ENCODE data around the gene HS3ST4.
"Not testable (repeated sequence)": the region's sequence is repeated elsewhere in the genome, so short reads cannot be mapped to it uniquely, and the experiment has no call there.

The HS3ST4 gene

GRCh38 chr16:25730396-25730795, 38.6 kb downstream of the HS3ST4 start:
- no peak for DNase-seq (ENCODE audit: low read depth)

DNA sequence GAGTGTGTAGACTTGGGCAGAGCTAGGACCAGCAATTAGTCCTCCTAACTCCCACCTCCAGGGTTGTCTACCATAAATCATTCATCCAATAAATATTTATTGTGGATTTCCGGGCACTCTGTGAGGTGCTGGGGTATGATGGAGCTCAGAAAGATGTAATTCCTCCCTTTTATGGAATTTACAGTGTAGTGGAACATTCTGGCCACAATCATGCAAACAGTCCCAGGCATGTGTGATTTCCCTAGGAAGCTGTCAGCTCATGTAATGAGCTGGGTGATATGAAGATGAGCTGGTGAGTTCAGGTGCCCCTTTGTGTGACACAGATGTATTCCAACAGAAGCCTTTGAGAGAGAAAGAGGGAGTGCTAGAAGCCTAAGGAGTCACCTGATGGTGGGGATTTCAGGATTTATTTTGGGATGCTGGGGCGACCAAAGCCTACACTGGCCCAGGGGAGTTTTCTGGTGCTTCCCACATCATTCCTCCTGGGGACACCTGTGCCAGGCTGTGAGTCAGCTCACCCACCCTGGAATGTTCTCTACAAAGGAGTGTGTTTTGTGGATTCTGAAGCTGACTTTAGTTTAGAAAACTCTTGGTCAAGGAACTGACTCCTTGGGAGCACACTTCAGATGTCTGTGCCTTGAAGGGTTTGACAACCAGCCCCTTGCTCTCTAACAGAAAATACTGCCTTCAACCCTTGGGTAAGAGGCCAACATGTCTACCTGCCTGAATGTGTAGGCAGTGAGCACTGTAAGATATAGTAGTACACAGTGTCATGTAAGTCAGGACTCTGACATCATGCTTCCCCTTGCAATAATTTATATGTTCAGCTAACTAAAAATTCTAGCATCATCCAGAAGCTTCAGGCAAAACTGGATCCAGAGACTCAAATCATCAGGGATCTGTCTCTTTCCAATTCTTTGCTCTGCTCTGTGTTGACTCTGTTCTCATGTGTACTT, 42.9 kb downstream of the HS3ST4 start:
- DNase-seq (ENCODE audit: low read depth), result no peak

GRCh38 chr16:25735645-25736044, 43.9 kb downstream of the HS3ST4 start:
- no peak for DNase-seq (ENCODE audit: low read depth)

DNA sequence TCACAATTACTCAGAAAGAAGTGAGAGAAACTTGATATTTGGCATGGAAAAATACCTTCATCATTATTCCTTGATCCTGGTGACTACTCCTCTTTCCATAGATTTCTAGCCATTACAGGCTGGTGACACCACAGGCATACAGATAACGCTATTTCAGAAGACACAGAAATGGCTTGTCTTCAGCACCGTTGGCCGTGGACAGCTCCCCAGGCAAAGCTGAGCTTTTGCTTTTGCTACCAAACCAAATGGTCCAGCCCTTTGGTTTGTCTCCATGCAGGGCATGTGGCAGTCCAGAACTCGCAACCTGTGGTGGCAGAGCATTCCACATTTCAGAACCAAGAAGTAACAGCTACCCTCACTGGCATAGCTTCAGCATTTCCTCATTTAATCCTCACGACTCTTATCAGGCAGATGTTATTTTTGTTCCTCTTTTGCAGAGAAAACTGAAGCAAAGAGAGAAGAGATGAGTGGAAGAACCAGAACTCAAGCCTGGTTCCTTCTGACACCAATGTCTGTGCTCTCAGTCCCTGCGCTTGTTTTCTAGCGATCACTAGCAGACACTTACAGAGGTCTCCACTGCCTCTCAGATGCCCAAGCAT, 55.5 kb downstream of the HS3ST4 start:
- DNase-seq (ENCODE audit: low read depth), result no peak

DNA sequence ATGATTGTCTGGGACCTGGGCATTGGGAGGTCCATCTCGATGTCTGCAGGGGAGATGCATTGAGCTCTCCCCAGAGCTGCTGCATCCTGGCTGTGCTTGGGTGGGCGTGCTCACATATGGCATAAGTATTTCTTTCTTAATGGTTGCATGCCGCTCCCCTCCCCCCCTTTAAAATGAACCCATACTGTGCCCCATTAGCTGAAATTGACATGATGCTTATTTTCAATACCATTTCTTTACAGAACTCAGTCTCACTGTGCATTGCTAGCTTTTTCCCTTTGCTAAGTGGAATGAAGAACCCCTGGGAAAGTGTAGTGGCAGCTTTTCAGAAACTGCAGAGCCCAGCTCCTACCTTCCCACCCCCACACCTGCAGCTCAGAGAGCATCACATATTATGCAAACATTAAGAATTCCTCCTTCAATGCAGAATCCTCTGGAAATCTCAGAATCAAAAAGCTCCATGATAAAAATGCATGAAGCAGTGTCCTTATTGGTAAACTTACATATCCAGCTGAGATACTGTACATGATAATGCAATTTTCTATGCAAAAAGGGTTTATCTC, 56.4 kb downstream of the HS3ST4 start:
- DNase-seq (ENCODE audit: low read depth), result no peak

DNA sequence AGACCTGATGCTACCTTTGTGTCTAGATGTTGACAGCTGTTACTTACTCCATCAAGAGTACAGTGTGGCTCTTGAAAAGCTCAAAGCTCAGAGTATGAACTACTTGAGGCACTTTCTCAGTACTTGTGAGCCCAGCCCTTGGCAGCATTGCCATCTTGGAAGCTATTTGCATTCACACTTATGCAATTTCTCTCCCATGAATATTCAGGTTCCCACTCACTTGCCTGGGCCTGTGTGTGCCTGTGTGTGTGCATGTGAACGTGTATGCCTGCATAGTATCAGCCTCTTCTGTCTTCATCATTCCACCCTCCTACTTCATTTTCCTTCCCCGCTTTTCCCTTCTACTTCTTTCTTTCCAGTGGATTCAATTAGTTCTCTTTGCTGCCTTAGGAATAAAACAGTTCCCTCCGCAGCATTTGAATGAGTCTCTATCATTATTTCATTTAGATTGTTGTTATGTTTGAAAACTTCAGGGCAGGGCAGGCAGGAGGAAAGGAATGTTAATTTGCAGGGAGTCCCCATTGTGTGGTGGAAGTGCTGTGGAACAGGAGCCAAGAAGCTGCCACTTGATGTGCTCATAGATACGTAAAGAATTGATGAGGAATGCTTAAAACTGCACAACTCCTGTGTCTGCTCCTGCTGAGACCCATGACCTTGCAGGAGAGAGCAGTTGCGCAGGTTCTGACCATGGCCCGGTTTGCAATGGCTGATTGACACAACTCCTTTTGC, 58.9 kb downstream of the HS3ST4 start:
- DNase-seq (ENCODE audit: low read depth), result no peak

DNA sequence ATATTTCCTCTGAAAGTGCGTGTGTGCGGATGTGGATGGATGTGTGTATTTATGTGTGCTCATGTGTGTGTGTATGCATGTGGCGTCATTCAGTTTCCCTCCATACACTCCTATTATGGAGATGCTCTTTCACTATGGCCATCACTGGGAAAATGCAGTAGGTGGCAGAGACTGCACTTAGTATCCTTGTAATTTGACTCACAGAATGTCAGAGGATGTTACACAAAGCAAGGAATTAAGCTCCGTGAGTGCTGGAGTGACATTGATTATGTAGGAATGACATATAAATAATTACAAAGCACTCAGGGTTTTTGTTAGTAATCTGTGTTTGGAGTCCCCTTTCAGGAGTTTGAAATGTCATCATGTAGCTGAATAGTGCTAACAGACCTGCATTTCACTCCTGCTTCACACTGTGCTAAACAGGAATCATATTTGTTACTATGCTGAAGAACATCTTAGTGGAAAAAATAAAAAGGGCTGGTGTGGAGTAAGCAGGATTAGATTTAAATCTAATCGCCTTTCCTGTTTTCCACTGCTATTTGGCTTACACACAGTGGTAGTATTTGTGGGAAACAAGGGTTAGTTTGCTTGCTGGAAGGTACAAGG, 59.6 kb downstream of the HS3ST4 start:
- no peak for DNase-seq (ENCODE audit: low read depth)

GRCh38 chr16:25764466-25764865, 72.7 kb downstream of the HS3ST4 start:
- no peak for DNase-seq (ENCODE audit: low read depth)

- DNase-seq (ENCODE audit: low read depth), result no peak
These were observed 79.5 kb downstream of the HS3ST4 start for GRCh38 chr16:25771216-25771615.

DNA sequence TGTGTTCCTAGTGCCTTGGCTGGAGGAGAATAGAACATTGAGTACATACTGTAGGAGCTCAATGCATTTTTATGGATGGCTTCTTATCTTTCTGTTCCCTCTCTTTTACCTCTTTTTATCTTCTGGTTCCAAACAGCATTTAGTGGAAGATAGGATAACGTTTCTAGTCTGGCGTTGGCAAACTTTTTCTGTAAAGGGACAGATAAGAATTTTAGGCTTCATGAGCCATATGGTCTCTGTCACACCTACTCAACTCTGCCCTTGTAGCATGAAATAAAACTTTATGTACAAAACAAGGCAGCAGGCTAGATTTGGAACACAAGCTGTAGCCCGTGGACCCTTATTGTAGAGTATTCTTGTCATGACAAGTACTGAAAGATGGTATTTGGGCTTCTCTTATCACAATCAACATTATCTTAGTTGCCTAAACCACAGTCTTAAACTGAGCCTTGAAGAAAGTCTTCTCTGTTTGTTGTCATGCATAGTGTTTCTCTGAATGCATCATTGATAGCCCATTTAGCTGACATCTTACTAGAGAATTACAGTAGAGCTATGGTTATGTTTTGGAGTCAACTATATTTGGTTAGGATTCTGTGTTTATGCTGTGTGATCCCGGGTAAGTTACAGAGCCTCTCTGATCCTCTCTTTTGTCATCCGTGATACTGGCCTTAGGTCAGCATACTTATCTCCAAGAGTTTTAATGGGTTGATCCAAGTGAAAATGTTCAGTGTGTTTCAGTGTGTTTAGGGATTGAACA, 80.2 kb downstream of the HS3ST4 start:
- DNase-seq (ENCODE audit: low read depth), result no peak

- not testable (repeated sequence) for DNase-seq (ENCODE audit: low read depth)
These were observed 84.5 kb downstream of the HS3ST4 start for GRCh38 chr16:25776214-25776613.

GRCh38 chr16:25783226-25783625, 91.5 kb downstream of the HS3ST4 start:
- no peak for DNase-seq (ENCODE audit: low read depth)

DNA sequence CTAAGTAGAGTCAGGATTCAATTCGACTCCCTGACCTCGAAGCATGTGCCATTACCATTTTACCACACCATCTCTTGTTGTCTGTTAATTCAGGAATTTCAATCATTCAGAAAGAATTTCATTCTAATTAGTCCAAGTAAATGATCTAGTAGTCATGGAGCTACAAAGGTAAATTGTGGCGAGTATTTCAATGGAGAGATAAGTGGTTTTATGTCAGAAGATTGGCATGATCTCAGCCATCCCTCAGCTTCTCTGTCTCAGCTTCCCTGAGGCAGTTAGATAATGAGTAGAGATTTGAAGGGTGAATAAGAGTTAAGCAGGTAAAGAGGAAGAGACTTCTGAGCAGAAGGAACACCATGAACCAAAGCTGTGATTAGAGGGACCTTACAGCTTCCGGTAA, 93.6 kb downstream of the HS3ST4 start:
- DNase-seq (ENCODE audit: low read depth), result no peak

DNA sequence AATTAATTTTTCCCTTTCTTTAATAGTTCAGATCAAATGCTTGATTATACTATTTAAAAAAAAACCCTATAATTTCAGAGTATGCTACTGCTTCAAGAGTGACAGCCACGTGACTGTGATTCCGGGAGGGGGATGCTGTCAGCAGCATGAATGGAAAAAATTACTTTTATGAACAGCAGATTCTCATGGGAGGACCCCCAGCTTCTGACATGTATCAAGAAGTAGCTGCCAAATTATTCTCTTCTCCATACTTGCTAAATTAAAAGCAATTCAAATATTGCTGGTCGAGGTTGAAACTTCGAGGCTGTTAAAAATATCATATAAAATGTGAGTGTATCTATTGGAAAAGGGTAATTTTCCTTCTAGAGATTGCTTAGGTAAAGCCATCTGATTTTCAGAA, 95.0 kb downstream of the HS3ST4 start:
- DNase-seq (ENCODE audit: low read depth), result no peak

- no peak for DNase-seq (ENCODE audit: low read depth)
These were observed 96.9 kb downstream of the HS3ST4 start for GRCh38 chr16:25788637-25789036.

GRCh38 chr16:25796239-25796638, 104.5 kb downstream of the HS3ST4 start:
- no peak for DNase-seq (ENCODE audit: low read depth)

GRCh38 chr16:25798065-25798464, 106.3 kb downstream of the HS3ST4 start:
- DNase-seq (ENCODE audit: low read depth), result no peak

- no peak for DNase-seq (ENCODE audit: low read depth)
These were observed 108.1 kb downstream of the HS3ST4 start for GRCh38 chr16:25799816-25800215.

GRCh38 chr16:25812215-25812614, 120.5 kb downstream of the HS3ST4 start:
- DNase-seq (ENCODE audit: low read depth), result no peak

DNA sequence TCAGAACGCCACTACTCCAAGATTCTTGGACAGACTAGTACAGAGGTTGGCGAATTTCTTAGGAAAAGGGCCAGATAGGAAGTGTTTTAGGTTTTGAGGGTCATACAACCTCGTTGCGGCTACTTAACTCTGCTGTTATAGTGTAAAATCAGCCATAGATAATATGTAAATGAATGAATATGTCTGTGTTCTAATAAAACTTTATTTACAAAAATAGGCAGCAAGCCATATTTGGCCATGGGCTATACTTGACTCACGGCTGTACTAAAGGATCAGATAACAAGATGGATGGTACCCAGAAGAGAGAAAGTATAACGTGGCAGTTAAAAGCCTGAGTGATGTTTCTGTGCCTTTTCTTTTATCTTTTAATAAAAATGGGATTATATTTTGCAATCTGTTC, 125.5 kb downstream of the HS3ST4 start:
- DNase-seq (ENCODE audit: low read depth), result no peak

DNA sequence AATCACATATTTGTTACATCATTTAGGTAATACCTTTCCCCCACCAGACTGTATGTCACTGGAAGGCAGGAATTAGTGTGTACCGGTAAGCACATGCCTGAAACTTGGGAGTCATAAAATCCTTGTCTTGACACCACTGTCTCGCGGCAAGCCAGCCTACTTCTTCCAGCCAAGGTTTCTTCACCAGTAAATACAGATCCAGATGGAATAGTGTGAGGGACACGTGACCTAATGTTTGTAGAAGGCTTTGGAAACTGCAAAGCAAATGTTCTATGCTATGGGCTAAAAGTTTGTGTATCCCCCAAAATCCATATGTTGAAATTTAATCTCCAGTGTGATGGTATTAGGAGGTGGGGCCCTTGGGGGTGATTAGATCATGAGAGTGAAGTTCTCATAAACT, 126.1 kb downstream of the HS3ST4 start:
- no peak for DNase-seq (ENCODE audit: low read depth)

Data from ELR (cell line).